GM21360 (cell line): Measurements from ENCODE around the gene HLA-G.
"Not testable (repeated sequence)": the region's sequence is repeated elsewhere in the genome, so short reads cannot be mapped to it uniquely, and the experiment has no call there.

Experiments used
- ATAC-seq: cut with Tn5 transposase; IDR thresholded peaks from one replicate; pipeline ENCODE4 v1.9.1; 2021; ENCODE audit warnings: mild to moderate bottlenecking, moderate library complexity; ENCODE audit not compliant: unreplicated experiment

Gene HLA-G

DNA sequence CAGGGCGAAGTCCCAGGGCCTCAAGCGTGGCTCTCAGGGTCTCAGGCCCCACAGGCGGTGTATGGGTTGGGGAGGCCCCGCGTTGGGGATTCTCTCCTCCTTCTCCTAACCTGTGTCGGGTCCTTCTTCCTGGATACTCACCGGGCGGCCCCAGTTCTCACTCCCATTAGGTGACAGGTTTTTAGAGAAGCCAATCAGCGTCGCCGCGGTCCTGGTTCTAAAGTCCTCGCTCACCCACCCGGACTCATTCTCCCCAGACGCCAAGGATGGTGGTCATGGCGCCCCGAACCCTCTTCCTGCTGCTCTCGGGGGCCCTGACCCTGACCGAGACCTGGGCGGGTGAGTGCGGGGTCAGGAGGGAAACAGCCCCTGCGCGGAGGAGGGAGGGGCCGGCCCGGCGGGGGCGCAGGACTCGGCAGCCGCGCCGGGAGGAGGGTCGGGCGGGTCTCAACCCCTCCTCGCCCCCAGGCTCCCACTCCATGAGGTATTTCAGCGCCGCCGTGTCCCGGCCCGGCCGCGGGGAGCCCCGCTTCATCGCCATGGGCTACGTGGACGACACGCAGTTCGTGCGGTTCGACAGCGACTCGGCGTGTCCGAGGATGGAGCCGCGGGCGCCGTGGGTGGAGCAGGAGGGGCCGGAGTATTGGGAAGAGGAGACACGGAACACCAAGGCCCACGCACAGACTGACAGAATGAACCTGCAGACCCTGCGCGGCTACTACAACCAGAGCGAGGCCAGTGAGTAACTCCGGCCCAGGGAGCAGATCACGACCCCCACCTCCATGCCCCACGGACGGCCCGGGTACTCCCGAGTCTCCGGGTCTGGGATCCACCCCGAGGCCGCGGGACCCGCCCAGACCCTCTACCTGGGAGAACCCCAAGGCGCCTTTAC lies at the start of gene HLA-G:
HLA-G (plus strand) TSS at position 247 of the 892 bp plus-strand sequence; CDS start at position 267, 20 bp downstream.
- no peak for ATAC-seq

DNA sequence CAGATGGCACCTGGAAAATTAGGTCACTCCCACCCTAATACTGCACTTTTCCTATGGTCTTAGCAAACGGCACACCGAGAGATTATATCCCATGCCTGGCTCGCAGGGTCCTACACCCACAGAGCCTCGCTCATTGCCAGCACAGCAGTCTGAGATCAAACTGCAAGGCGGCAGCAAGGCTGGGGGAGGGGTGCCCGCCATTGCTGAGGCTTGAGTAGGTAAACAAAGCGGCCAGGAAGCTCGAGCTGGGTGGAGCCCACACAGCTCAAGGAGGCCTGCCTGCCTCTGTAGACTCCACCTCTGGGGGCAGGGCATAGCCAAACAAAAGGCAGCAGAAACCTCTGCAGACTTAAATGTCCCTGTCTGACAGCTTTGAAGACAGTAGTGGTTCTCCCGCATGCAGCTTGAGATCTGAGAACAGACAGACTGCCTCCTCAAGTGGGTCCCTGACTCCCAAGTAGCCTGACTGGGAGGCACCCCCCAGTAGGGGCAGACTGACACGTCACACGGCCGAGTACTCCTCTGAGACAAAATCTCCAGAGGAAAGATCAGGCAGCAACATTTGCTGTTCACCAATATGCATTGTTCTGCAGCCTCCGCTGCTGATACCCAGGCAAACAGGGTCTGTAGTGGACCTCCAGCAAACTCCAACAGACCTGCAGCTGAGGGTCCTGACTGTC lies 47.5 kb upstream of the HLA-G start:
- not testable (repeated sequence) for ATAC-seq

DNA sequence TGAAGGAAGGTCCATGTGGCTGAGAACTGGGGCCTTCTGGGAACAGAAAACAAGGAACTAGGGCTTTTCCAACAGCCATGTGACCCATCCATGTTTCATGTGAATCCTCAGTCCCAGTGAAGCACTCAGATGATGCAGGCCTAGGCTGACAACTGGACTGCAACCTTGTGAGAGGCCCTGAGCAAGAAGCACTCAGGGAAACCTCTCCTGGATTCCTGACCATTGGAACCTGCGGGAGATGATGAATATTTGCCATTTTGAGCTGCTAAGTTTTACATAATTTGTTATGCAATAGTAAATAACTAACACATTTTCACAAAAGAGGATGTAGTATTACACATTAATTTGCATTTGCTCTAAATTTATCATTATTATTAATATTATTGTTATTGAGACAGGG lies 38.4 kb upstream of the HLA-G start:
- no peak for ATAC-seq

DNA sequence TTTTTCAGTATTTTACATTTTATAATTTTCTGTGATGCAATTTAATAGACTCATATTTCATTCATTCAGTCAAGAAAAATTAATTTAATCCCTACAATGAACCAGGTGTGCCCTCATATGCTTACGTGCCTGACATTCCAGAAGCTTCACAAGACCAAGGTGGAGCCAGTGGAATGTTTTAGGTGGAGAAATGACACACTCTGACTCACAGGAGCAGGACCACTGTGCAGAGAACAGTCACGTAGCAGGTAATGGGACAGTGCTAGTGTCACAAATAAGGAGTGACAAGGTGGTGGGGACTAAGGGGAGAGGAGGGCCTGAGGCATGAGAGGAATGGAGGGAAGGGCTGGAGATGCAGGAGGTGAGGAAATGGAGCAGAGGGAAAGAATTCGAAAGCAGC lies 37.0 kb upstream of the HLA-G start:
- ATAC-seq = no peak

DNA sequence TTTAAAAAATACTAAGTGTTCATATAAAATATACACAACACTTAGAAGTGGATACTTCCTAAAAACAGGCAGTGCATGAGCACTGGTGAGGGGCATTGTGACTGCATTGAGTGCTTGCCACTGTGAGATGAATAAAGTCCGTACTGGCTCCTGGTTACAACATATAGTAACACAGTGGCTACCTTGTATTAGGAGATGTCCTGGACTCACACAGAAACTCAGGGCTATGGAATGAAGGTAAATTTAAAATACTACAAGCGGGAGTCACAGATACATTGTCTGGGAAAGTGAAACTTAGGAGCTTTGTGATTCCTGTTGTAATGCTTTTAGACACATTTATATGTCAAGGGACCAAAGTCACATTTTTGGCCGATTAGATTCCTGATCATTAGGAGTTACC lies 36.5 kb upstream of the HLA-G start:
- no peak for ATAC-seq

DNA sequence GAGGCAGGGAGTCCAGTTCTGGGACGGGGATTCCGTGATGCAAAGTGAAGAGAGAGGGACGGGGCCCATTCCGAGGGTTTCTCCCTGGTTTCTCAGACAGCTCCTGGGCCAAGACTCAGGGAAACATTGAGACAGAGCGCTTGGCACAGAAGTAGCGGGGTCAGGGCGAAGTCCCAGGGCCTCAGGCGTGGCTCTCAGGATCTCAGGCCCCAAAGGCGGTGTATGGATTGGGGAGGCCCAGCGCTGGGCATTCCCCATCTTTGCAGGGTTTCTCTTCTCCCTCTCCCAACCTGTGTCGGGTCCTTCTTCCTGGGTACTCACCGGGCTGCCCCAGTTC lies 35.9 kb upstream of the HLA-G start:
- ATAC-seq = no peak

DNA sequence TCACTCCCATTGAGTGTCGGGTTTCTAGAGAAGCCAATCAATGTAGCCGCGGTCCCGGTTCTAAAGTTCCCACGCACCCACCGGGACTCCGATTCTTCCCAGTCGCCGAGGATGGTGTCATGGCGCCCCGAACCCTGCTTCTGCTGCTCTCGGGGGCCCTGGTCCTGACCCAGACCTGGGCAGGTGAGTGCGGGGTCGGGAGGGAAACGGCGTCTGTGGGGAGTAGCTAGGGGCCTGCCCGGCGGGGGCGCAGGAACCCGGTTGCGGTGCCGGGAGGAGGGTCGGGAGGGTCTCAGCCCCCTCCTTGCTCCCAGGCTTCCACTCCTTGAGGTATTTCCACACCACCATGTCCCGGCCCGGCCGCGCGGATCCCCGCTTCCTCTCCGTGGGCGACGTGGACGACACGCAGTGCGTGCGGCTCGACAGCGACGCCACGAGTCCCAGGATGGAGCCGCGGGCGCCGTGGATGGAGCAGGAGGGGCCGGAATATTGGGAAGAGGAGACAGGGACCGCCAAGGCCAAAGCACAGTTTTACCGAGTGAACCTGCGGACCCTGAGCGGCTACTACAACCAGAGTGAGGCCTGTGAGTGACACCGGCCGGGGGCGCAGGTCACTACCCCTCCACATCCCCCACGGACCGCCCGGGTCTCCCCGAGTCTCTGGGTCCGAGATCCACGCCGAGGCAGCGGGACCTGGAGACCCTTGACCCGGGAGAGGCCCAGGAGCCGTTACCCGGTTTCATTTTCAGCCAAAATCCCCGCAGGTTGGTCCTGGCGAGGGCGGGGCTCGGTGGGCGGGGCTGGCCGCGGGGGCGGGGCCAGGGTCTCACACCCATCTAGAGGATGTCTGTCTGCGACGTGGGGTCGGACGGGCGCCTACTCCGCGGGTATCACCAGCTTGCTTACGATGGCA lies 35.2 kb upstream of the HLA-G start:
- no peak for ATAC-seq

DNA sequence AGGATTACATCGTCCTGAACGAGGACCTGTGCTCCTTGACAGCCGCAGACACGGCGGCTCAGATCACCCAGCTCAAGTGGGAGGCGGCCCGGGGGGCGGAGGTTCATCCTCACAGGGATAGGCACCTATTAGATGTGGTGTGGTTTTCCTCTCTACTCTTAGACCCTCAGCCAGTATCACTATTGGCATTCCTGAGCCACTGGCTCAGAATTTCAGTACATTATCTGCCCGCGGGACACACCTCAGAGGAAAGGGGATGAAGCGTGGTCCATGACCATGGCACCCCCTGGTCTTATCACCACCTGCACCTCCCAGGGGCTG lies 34.6 kb upstream of the HLA-G start:
- ATAC-seq = no peak

DNA sequence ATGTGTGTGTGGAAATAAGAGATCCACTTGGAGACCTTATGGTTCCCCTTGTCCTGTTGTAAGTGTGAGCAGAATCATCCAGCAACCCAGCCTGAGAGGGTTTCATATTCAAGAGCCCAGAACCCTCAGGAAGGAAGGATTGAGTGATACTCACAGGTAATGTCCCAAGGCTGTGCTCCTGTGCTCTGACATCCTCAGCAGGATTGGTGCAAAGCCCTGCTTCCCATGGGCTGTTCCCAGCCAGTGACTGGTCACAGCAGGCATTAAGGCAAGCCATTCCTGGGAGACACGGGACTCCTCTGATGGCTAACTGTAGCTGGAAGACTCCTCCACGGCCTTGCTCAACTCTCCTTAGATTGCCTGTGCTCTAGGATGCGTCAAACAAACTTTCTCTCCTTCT lies 33.8 kb upstream of the HLA-G start:
- ATAC-seq = no peak

DNA sequence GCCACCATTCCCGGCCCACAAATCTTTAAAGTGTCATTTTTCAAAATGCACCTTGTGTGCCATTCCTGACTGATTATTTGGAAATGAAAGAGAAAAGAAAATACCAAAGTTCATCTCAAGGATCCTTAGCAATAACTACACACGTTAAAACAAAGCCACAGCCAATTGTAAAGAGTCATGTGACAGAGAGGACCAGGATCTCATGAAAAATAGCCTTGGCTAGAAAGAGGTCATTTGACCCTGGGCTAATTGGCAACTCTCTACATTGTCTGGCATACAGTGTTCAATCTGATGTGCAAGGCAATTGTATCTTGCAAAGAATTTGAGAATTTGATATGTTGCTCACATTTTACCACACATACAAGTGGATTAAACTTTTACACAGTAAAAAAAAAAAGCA lies 31.6 kb upstream of the HLA-G start:
- ATAC-seq = no peak

DNA sequence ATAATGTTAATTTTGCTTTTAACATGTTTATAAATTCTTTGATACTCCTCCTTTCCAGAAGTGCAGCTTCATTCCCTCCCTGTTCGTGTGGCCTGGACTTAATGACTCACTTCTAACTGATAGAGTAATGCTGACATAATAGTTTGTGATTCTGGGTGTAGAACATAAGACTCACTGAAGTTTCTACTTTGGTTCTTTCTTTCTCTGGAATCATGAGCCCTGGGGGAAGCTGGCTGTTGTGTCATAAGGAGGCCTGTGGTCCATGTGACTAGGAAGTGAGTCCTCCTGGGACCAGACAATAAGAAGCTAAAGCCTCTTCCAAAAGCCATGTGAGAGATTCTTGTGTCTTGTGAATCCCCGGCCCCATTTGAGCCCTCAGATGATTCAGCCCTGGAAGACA lies 30.5 kb upstream of the HLA-G start:
- no peak for ATAC-seq

DNA sequence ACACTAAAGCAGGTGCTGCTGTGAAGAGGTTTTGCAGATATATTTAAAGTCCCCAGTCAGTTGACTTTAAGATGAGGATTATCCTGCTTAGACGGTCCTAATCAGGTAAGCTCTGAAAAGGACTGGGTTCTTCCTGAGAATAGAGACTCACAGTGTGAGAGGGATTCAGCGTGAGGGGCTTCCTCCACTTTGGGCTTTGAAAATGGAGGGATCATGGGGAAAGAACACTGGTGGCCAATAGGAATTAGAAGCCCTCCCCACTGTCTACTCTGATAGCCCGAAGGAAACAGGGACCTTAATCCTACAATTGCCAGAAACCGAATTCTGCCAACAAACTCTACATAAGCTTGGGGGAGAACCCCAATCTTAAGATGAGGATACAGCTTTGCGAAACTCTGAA lies 29.7 kb upstream of the HLA-G start:
- no peak for ATAC-seq

DNA sequence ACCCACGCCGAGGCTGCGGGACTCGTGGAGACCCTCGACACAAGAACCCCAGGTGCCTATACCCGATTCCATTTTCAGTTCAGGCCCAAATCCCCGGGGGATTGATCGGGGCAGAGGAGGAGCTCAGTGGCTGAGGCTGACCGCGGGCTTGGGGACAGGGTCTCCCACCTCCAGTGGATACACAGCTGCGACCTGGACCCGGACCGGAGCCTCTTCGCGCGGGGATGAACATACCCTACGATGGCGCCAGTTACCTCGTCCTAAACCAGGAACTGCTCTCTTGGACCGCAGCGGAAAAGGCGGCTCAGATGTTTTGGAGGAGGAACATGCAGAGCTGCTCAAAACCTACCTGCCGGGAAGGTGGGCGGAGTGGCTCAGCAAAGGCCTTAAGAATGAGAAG lies 27.4 kb upstream of the HLA-G start:
- no peak for ATAC-seq

DNA sequence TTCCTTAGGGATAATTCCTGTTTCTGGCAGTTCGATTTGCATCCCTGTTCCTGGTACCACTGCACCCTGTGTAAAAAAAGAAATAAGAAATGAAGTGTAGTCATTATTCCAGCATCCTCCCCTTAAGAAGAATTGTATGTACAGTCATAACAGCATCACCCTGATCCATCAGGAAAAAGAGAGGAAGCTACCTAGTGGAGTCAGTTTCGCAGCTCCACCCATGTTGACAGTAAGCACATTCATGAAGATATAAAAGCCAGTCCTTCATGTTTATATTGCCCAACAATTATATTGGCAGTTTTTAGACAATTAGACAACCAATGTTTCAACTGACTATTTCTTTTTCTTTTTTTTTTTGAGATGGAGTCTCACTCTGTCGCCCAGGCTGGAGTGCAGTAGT lies 21.2 kb upstream of the HLA-G start:
- ATAC-seq = no peak

DNA sequence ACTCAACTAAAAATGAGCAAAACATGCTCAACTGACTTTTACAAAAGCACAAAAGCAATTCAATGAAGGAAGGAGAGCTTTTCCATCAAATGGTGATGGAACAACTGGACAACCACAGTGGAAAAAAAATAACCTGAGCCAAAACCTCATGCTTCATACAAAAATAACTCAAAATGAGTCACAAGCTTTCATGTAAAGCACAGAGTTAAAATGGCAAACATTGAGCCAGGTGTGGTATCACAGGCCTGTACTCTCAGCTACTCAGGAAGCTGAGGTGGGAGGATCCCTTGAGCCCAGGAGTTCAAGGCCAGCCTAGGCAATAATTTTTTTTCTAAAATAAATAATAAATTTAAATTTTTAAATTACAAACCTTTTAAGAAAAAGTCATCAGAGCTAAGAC lies 18.4 kb upstream of the HLA-G start:
- ATAC-seq = no peak

DNA sequence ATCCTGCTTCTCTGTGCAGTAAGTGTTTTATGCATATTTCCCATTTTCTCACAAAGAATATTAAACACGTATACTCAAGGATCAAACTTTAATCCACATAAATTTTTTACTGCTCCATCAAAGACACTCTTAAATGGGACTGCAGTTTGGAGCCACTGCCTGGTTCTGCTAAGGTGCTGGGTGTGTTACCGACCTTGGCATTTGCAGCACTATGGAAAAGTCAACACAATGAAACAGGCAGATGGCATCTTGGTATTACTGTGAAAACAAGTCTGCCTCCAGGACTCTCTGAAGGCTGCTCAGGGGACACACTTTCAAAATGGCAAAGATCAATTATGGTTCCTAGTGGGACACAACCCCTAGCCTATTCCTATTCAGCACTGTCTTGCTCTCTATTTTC lies 17.3 kb upstream of the HLA-G start:
- ATAC-seq = no peak

DNA sequence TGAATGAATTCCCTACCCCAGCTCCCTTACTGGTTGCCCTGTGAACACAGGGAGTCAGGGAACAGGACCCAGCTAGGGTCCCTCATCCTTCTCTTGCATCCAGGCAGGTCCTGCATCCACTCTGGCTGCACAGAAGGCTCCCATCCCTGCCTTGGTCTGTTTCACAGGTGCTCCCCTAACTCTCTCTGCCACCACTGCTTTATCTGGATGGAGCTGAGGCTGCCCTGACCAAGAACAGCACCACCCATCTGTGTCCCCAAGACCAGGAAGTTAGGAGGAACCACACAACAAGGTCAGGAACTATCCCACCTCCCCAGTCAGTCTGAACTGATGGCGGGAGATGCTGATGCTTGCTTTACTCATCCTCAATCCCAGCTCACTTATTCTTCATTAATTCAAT lies 16.2 kb upstream of the HLA-G start:
- no peak for ATAC-seq

DNA sequence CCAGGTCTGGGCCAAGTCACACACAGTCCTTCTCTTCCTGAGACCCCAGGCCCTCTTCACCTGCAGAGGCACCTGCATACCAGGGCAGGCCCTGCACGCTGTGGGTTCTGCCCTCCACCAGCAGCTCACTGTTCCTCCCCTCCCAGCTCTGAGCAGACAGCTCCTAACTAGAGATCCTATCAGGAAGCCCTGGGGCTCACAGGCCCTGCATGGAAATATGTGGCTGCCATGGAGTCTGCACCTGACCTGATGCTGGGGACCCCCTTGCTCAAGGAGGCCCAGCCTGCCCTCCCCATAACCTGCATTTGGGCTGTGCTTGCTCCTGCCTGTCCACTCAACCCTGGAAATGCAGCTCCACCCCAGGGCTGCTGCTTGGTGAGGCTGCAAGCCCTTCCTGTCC lies 14.6 kb upstream of the HLA-G start:
- no peak for ATAC-seq

DNA sequence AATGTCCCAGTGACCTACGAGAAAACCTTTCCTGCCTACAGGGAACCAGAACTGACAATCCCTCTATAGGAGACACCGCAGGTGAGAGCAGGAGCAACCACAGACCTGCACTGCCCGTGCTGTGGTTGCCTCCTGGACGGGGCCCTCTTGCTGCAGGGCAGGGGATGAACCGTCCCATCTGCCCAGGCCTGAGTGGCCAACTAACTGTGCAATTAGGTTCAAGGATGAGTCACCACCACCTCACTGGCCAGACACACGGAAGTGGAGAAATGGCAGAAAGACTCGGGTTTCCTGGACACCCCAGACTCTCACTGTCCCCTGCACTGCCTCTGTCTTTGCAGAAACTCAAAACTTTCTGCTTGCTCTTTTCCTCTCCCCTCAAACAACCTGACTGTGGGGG lies 13.8 kb upstream of the HLA-G start:
- ATAC-seq = no peak

DNA sequence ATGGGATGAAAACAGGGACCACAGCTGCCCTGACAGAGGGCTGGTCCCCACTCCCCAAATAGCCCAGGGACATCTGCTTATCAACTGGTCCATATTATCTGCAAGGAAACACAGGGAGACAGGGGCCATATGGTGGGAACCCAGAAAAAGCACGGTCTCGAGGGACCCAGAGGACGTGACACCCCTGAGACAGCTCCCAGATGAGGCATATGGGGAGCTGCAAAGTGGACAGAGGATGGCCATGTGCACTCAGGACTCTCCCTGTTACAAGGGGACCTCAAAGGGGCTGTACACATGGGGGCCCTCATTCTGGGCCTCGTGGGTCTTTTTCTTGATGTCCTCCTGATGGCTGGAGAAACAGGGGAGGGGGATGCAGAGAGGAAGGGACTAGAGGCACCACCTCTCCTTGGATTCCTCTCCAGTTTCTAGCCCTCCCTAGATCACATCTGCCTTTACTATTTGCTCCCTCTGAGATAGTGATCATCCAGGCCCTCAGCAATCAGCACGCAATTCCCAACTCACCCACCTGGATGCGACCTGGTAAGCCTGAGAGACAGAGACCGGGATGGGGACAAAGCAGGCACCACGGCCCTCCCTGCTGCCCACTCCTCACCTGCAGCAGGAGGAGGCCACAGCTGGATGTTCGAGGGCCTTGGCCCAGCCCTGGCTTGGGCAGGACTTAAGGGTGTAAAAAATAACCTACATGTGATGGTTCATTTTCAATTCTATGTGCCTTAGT lies 13.1 kb upstream of the HLA-G start:
- ATAC-seq = no peak

DNA sequence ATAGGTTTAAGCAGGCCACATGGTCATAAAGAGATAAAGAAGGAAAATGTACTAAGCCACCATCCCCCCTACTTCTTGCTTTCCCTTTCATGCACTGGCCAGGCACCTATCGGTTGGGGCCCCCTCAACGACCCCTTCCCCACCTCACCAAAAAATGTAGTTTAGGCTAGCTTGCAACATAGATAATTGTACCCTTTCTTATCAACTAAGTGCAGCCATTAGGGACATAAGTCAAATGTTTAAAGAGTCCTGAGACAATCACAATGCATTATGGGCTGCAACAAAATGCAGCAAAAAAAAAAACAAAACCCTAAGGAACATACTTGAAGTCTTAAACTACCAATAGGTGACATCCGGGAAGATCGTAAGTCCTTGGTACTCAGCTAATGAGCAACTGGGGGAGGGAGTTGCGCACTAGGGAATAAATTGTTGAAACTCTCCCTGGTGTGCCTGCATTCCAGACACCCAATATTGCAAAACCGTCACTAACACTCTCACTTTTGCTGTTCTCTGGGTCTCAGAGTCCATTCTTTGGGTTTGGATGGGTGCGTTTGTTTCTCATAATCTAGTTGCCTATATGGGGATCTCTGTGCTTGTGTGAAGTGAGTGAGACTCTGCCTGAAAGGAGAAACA lies 12.4 kb upstream of the HLA-G start:
- no peak for ATAC-seq
